ENCODE results near the gene PDE1C.
A peak's percentile ranks its signal among the peaks of the same experiment; 100 is the strongest.

The PDE1C gene

GRCh38 chr7:31887006-31887405 is 183.2 kb downstream of the PDE1C start:
- no peak for DNase-seq

GRCh38 chr7:31885171-31885570 is 185.0 kb downstream of the PDE1C start:
- peak; percentile 16 for DNase-seq

GRCh38 chr7:31883761-31884164 is 186.4 kb downstream of the PDE1C start:
- DNase-seq = peak; percentile 78

- no peak for DNase-seq
Measured at GRCh38 chr7:31882187-31882586, 188.0 kb downstream of the PDE1C start.

GRCh38 chr7:31878875-31879274 is 191.3 kb downstream of the PDE1C start:
- DNase-seq = no peak

- peak; percentile 73 for DNase-seq
Measured at GRCh38 chr7:31875424-31875823, 194.8 kb downstream of the PDE1C start.

- DNase-seq = no peak
Measured at GRCh38 chr7:31874631-31875386, 195.4 kb downstream of the PDE1C start.

GRCh38 chr7:31873816-31874597 is 196.2 kb downstream of the PDE1C start:
- DNase-seq = no peak

GRCh38 chr7:31872545-31873370 is 197.4 kb downstream of the PDE1C start:
- no peak for DNase-seq

GRCh38 chr7:31864646-31865045 is 205.6 kb downstream of the PDE1C start:
- no peak for DNase-seq

GRCh38 chr7:31860925-31861324 is 209.3 kb downstream of the PDE1C start:
- no peak for DNase-seq

- DNase-seq = no peak
Measured at GRCh38 chr7:31858055-31858454, 212.2 kb downstream of the PDE1C start.

GRCh38 chr7:31857172-31857571 is 213.0 kb downstream of the PDE1C start:
- peak; percentile 52 for DNase-seq

- no peak for DNase-seq
Measured at GRCh38 chr7:31856337-31856736, 213.9 kb downstream of the PDE1C start.

GRCh38 chr7:31855530-31855929 is 214.7 kb downstream of the PDE1C start:
- DNase-seq = no peak

- DNase-seq = no peak
Measured at GRCh38 chr7:31853380-31853779, 216.8 kb downstream of the PDE1C start.

- DNase-seq = no peak
Measured at GRCh38 chr7:31852462-31852861, 217.7 kb downstream of the PDE1C start.

GRCh38 chr7:31851119-31851518 is 219.1 kb downstream of the PDE1C start:
- no peak for DNase-seq

GRCh38 chr7:31850601-31851000 is 219.6 kb downstream of the PDE1C start:
- DNase-seq = no peak

GRCh38 chr7:31850066-31850465 is 220.1 kb downstream of the PDE1C start:
- no peak for DNase-seq

- no peak for DNase-seq
Measured at GRCh38 chr7:31835471-31835870, 234.7 kb downstream of the PDE1C start.

- DNase-seq = peak; percentile 78
Measured at GRCh38 chr7:31833625-31834024, 236.6 kb downstream of the PDE1C start.

GRCh38 chr7:31828520-31828919 is 241.7 kb downstream of the PDE1C start:
- no peak for DNase-seq
